Measurements from ENCODE around the gene MGAT4A.
A peak's percentile ranks its signal among the peaks of the same experiment; 100 is the strongest.

Gene MGAT4A

DNA sequence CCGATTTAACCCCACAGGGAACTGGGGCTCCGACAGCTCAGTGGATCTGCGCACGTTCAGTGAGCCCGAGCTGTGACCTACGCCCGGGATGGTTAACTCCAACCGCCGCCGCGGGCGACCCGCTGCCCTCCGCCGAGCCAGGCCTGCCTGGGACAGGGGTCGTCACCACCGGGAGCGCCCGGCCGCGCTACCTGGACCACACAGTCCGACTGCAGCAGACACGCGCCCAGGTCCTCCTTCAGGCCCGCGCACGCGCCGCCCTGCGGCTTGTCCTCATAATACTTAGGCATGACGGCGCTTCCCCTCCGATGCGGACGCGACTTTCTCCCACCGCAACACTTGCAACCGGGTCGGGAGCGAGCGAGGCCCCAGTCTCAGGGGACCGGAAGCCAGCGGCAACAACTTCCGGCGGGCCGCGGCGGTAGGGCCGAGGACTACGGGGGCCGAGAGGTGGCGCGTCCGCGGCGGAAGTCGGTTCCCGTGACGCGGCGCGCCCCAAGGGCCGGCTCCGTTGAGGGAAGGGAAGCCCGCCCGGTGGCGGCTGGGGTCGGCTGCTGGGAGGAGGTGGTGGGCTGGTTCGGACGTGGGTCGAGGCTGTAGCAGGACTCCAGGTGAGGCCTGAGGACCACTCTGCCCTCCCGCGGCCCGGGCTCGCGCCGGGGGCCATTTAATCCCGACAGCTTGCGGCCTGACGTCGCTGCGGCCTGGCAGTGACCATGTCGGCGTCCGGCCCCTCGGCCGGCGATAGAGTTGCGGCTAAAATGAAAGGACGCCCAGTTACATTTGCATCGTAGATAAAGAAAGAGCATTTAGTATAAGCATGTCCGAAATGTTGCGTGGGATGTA, 122.6 kb downstream of the MGAT4A start, which contains the start of the genes COA5 and UNC50:
Gene COA5 (minus strand): TSS at position 397 of the 846 bp plus-strand sequence. CDS start 107 bp downstream, at position 290.
Gene UNC50 (plus strand): TSS at position 474 of the 846 bp plus-strand sequence. CDS start 1,171 bp downstream, outside the sequence.
- peak; percentile 99 for DNase-seq (ENCODE audit: low read depth)
- no peak for TF ChIP-seq CTCF (IDR thresholded peaks at IDR 0.05; ENCODE audit: low read depth, low read length)
- TF ChIP-seq POLR2A (IDR thresholded peaks at IDR 0.05; ENCODE audit: extremely low read depth, insufficient read length) = peak; percentile 75
- TF ChIP-seq, protein P1, sequence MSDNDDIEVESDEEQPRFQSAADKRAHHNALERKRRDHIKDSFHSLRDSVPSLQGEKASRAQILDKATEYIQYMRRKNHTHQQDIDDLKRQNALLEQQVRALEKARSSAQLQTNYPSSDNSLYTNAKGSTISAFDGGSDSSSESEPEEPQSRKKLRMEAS (IDR thresholded peaks at IDR 0.05; ENCODE audit: low read depth, low read length) = peak; percentile 67
- TF ChIP-seq MYC (IDR thresholded peaks at IDR 0.05; ENCODE audit: low read depth, low read length) = peak; percentile 80
- H3K4me3 ChIP-seq (ENCODE audit: low read depth, low read length) = peak within 1 kb of the TSS; percentile 99

- no peak for DNase-seq (ENCODE audit: low read depth)
- H3K4me3 ChIP-seq (ENCODE audit: low read depth, low read length) = peak overlapping the region; percentile 99
- TF ChIP-seq CTCF (IDR thresholded peaks at IDR 0.05; ENCODE audit: low read depth, low read length) (no peak), MYC (IDR thresholded peaks at IDR 0.05; ENCODE audit: low read depth, low read length) (no peak), POLR2A (IDR thresholded peaks at IDR 0.05; ENCODE audit: extremely low read depth, insufficient read length) (no peak)
- TF ChIP-seq, protein P1 (IDR thresholded peaks at IDR 0.05; ENCODE audit: low read depth, low read length) = no peak
Observed at GRCh38 chr2:98607741-98608115, 123.2 kb downstream of the MGAT4A start.

- H3K4me3 ChIP-seq (ENCODE audit: low read depth, low read length) = peak overlapping the region; percentile 99
- DNase-seq (ENCODE audit: low read depth) = peak; percentile 52
- TF ChIP-seq CTCF (IDR thresholded peaks at IDR 0.05; ENCODE audit: low read depth, low read length) (no peak), MYC (IDR thresholded peaks at IDR 0.05; ENCODE audit: low read depth, low read length) (no peak), POLR2A (IDR thresholded peaks at IDR 0.05; ENCODE audit: extremely low read depth, insufficient read length) (no peak)
- TF ChIP-seq, protein P1 (IDR thresholded peaks at IDR 0.05; ENCODE audit: low read depth, low read length) = no peak
Observed at GRCh38 chr2:98607104-98607503, 123.8 kb downstream of the MGAT4A start.

- no peak for DNase-seq (ENCODE audit: low read depth)
- peak overlapping the region; percentile 99 for H3K4me3 ChIP-seq (ENCODE audit: low read depth, low read length)
- TF ChIP-seq, protein P1 (IDR thresholded peaks at IDR 0.05; ENCODE audit: low read depth, low read length) = no peak
- TF ChIP-seq MYC (IDR thresholded peaks at IDR 0.05; ENCODE audit: low read depth, low read length) (no peak), CTCF (IDR thresholded peaks at IDR 0.05; ENCODE audit: low read depth, low read length) (no peak), POLR2A (IDR thresholded peaks at IDR 0.05; ENCODE audit: extremely low read depth, insufficient read length) (no peak)
Observed at GRCh38 chr2:98606431-98606830, 124.5 kb downstream of the MGAT4A start.

DNA sequence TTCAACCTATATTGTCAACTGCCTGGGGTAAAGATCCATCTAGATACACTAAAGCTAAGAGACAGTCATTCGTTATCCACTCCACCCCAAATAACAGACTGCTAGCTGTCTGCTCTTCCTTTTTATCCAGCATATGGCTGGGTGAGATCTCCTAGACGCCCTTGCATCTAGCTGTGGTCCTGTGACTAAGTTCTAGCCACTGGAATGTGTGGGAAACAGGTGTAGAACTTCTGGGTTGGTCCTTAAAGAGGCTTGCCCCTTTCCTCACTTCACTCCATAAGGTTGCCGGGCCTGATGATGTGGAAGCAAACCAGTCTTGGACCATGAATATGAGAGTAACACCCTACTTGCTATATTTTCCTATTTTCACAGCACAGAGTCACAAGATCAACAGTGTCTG, 125.9 kb downstream of the MGAT4A start:
- DNase-seq (ENCODE audit: low read depth) = no peak
- no peak for TF ChIP-seq CTCF (IDR thresholded peaks at IDR 0.05; ENCODE audit: low read depth, low read length)
- no peak overlapping the region for H3K4me3 ChIP-seq (ENCODE audit: low read depth, low read length)
